ENCODE measurements around the gene ACVR2A.

- TF ChIP-seq, protein P1, sequence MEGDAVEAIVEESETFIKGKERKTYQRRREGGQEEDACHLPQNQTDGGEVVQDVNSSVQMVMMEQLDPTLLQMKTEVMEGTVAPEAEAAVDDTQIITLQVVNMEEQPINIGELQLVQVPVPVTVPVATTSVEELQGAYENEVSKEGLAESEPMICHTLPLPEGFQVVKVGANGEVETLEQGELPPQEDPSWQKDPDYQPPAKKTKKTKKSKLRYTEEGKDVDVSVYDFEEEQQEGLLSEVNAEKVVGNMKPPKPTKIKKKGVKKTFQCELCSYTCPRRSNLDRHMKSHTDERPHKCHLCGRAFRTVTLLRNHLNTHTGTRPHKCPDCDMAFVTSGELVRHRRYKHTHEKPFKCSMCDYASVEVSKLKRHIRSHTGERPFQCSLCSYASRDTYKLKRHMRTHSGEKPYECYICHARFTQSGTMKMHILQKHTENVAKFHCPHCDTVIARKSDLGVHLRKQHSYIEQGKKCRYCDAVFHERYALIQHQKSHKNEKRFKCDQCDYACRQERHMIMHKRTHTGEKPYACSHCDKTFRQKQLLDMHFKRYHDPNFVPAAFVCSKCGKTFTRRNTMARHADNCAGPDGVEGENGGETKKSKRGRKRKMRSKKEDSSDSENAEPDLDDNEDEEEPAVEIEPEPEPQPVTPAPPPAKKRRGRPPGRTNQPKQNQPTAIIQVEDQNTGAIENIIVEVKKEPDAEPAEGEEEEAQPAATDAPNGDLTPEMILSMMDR (IDR thresholded peaks at IDR 0.05), result no peak
- TF ChIP-seq EZH2 (IDR thresholded peaks at IDR 0.05; ENCODE audit: borderline replicate concordance, insufficient read depth, low read depth, low read length, poor library complexity, severe bottlenecking), result no peak
These were observed 123.7 kb downstream of the ACVR2A start for GRCh38 chr2:147968571-147968970.
